Keratinocyte (primary cell): ENCODE data around the gene ATXN3L. TPM values are rescaled to one million over a fixed set of nuclear protein-coding genes. Genes with fewer than 3 reads are reported as not detected.

Experiments
- DNase-seq: peaks from one replicate; pipeline ENCODE4 v3.0.0-alpha.2; 2011; ENCODE audit warnings: low read depth, missing footprints, low spot score
- FAIRE-seq: peaks from 2 replicates; lab custom pipeline; 2011; peaks lifted over from hg19 to GRCh38; lab: Jason Lieb, UNC
- H2AFZ ChIP-seq: 2 replicates; pipeline ENCODE4 v1.6.0; 2012; ENCODE audit warnings: low read length, control low read depth, inconsistent platforms; ENCODE audit not compliant: control insufficient read depth
- H3K27ac ChIP-seq: 2 replicates; pipeline ENCODE4 v1.5.1; 2011; ENCODE audit warnings: low read length; ENCODE audit not compliant: control insufficient read depth, insufficient read depth
- H3K27me3 ChIP-seq: 3 replicates; pipeline ENCODE4 v1.6.0; 2011; ENCODE audit warnings: low read length; ENCODE audit not compliant: control insufficient read depth, insufficient read depth; ENCODE audit errors: extremely low read depth
- H3K36me3 ChIP-seq, 2 experiments: 2 replicates in 1 of 2; 3 replicates in 1 of 2; pipeline ENCODE4 v1.5.1; 2011; ENCODE audit warnings: low read length in 2 of 2, mild to moderate bottlenecking in 1 of 2; ENCODE audit not compliant: control insufficient read depth in 2 of 2, insufficient read depth in 2 of 2; ENCODE audit errors: extremely low read depth in 1 of 2
- H3K4me1 ChIP-seq: 3 replicates; pipeline ENCODE4 v1.5.1; 2011; ENCODE audit warnings: low read length; ENCODE audit not compliant: control insufficient read depth, insufficient read depth; ENCODE audit errors: extremely low read depth
- H3K4me2 ChIP-seq: 3 replicates; pipeline ENCODE4 v1.6.0; 2011; ENCODE audit warnings: low read depth, low read length; ENCODE audit not compliant: control insufficient read depth, insufficient read depth; ENCODE audit errors: extremely low read depth
- H3K4me3 ChIP-seq, 3 experiments: fragments of 200-600 bp in 1 of 3; sonication (generic) in 1 of 3; 2 replicates in 2 of 3; 3 replicates in 1 of 3; pipeline ENCODE4 v1.5.1; 2011 to 2016; ENCODE audit warnings: low read length in 3 of 3, mild to moderate bottlenecking in 3 of 3, control low read depth in 2 of 3, inconsistent platforms in 1 of 3, low read depth in 1 of 3, mixed read lengths in 1 of 3, mixed run types in 1 of 3, moderate library complexity in 1 of 3; ENCODE audit not compliant: control insufficient read depth in 2 of 3, insufficient read depth in 2 of 3; ENCODE audit errors: extremely low read depth in 1 of 3
- H3K79me2 ChIP-seq: 2 replicates; pipeline ENCODE4 v1.6.0; 2012; ENCODE audit warnings: low read length; ENCODE audit not compliant: control insufficient read depth, insufficient read depth
- H3K9ac ChIP-seq: 3 replicates; pipeline ENCODE4 v1.6.0; 2011; ENCODE audit warnings: low read length; ENCODE audit not compliant: control insufficient read depth, insufficient read depth; ENCODE audit errors: extremely low read depth
- H3K9me1 ChIP-seq: 3 replicates; pipeline ENCODE4 v1.6.0; 2011; ENCODE audit warnings: low read length; ENCODE audit not compliant: control insufficient read depth, insufficient read depth; ENCODE audit errors: extremely low read depth
- H3K9me3 ChIP-seq: 2 replicates; pipeline ENCODE4 v1.5.1; 2012; ENCODE audit warnings: low read depth, low read length; ENCODE audit not compliant: control insufficient read depth
- H4K20me1 ChIP-seq: 3 replicates; pipeline ENCODE4 v1.6.0; 2011; ENCODE audit warnings: low read length; ENCODE audit not compliant: control insufficient read depth, insufficient read depth; ENCODE audit errors: extremely low read depth
- CTCF ChIP-seq, 3 experiments: IDR thresholded peaks in 1 of 3; conservative IDR thresholded peaks in 1 of 3; optimal IDR thresholded peaks in 1 of 3; 2 replicates in 2 of 3; 3 replicates in 1 of 3; pipeline versions ENCODE3 to v1.5.1; 2011; ENCODE audit warnings: low read length in 3 of 3, mild to moderate bottlenecking in 3 of 3, moderate library complexity in 2 of 3, control low read depth in 1 of 3, inconsistent platforms in 1 of 3; ENCODE audit not compliant: insufficient read depth in 2 of 3; ENCODE audit errors: extremely low read depth in 1 of 3
- EZH2 ChIP-seq: IDR thresholded peaks from one replicate; pipeline ENCODE4 v1.6.1; 2012; ENCODE audit warnings: inconsistent platforms, mild to moderate bottlenecking, low read length, moderate library complexity
- dilution Hi-C: fragments of 300-500 bp; cut with MboI; formaldehyde crosslinking; loops from one replicate; pipeline ENCODE4 v1.7.0; 2020; ENCODE audit warnings: low sequenced_read_pairs; ENCODE audit not compliant: extremely low pct_ligation_motif_present
- polyA plus RNA-seq, 5 experiments: library from polyadenylated mRNA; depleted of rRNA in 3 of 5; stranded (reverse) in 3 of 5; stranded (forward) in 1 of 5; unstranded in 1 of 5; fragments of >200 nt; gene quantifications; 1 replicate in 1 of 5; 2 replicates in 3 of 5; 3 replicates in 1 of 5; pipeline versions ENCODE4 v1.2.1 to v1.2.3, GENCODE V29; 2011 to 2012; ENCODE audit warnings: missing spikeins in 2 of 5, low read depth in 1 of 5, low replicate concordance in 1 of 5

ATXN3L gene
- polyA plus RNA-seq, 1 donor (not counting 4 experiments of a cell fraction or from before 2014, with no cell fraction given) = not detected

GRCh38 chrX:13330446-13330845 lies 10.6 kb upstream of the ATXN3L start:
- H3K4me2 ChIP-seq = peak overlapping the region; percentile 4
- H4K20me1 ChIP-seq = no peaks in the 10 kb centered on the region
- dilution Hi-C loops = no loop called here
- H3K36me3 ChIP-seq = no peaks in the 10 kb centered on the region
- H3K27me3 ChIP-seq = no peaks in the 10 kb centered on the region
- no peaks in the 10 kb centered on the region for H3K9me1 ChIP-seq
- H3K79me2 ChIP-seq = no peaks in the 10 kb centered on the region
- DNase-seq = peak; percentile 2
- no peak overlapping the region for H3K9ac ChIP-seq
- H2AFZ ChIP-seq = peak overlapping the region; percentile 59
- FAIRE-seq = peak; percentile 80
- H3K27ac ChIP-seq = no peak overlapping the region
- no peak overlapping the region for H3K4me3 ChIP-seq
- TF ChIP-seq EZH2 (no peak), CTCF (optimal IDR thresholded peaks at IDR 0.05 in 1 of 3, IDR thresholded peaks at IDR 0.05 in 1 of 3, conservative IDR thresholded peaks at IDR 0.05 in 1 of 3; ENCODE audit: extremely low read depth in 1 of 3, insufficient read depth in 2 of 3, low read length in 3 of 3) (no peak)
- no peaks in the 10 kb centered on the region for H3K9me3 ChIP-seq
- peaks cover 7% of the 10 kb centered on the region for H3K4me1 ChIP-seq

GRCh38 chrX:13327666-13328065 lies 7.8 kb upstream of the ATXN3L start:
- FAIRE-seq = no peak
- dilution Hi-C loops = no loop called here

More at GRCh38 chrX:13327666-13328065, 7.8 kb upstream of the ATXN3L start:
- Histone ChIP-seq H3K79me2 (no peaks in the 10 kb centered on the region), H3K27me3 (no peaks in the 10 kb centered on the region), H3K36me3 (no peaks in the 10 kb centered on the region), H3K9ac (no peak overlapping the region), H3K4me1 (peaks cover 7% of the 10 kb centered on the region), H3K4me3 (no peak overlapping the region), H3K9me1 (no peaks in the 10 kb centered on the region), H2AFZ (no peak overlapping the region), H3K9me3 (no peaks in the 10 kb centered on the region), H4K20me1 (no peaks in the 10 kb centered on the region), H3K4me2 (no peak overlapping the region), H3K27ac (no peak overlapping the region)
- no peak for DNase-seq
- TF ChIP-seq CTCF (optimal IDR thresholded peaks at IDR 0.05 in 1 of 3, IDR thresholded peaks at IDR 0.05 in 1 of 3, conservative IDR thresholded peaks at IDR 0.05 in 1 of 3; ENCODE audit: extremely low read depth in 1 of 3, insufficient read depth in 2 of 3, low read length in 3 of 3) = no peak
- no peak for TF ChIP-seq EZH2
